GM23248 (cell line): ENCODE results near the gene GCNT2. TPM values are rescaled to one million over a fixed set of nuclear protein-coding genes. Genes with fewer than 3 reads are reported as not detected.
A peak's percentile ranks its signal among the peaks of the same experiment; 100 is the strongest.
"Not testable (repeated sequence)": the region's sequence is repeated elsewhere in the genome, so short reads cannot be mapped to it uniquely, and the experiment has no call there.

ENCODE experiments used
- DNase-seq: peaks from one replicate; pipeline ENCODE4 v3.0.0-alpha.2; 2015
- H2AFZ ChIP-seq: fragments of 200-600 bp; sonication (generic); 2 replicates; pipeline ENCODE4 v1.6.1; 2016; ENCODE audit warnings: antibody characterized with exemption
- H3F3A ChIP-seq: fragments of 200-600 bp; sonication (generic); 2 replicates; pipeline ENCODE4 v1.6.1; 2016; ENCODE audit warnings: mild to moderate bottlenecking, antibody characterized with exemption, mixed run types; ENCODE audit not compliant: insufficient read depth
- H3K27ac ChIP-seq: fragments of 200-600 bp; sonication (generic); 2 replicates; pipeline ENCODE4 v1.5.1; 2016; ENCODE audit warnings: mild to moderate bottlenecking
- H3K27me3 ChIP-seq: fragments of 200-600 bp; sonication (generic); replicated peaks from 2 replicates; pipeline ENCODE4 v1.6.1; 2016; ENCODE audit warnings: mild to moderate bottlenecking; ENCODE audit not compliant: insufficient read depth
- H3K36me3 ChIP-seq: fragments of 200-600 bp; sonication (generic); 2 replicates; pipeline ENCODE4 v1.6.1; 2016; ENCODE audit warnings: low read depth, mild to moderate bottlenecking
- H3K4me1 ChIP-seq: fragments of 200-600 bp; sonication (generic); 2 replicates; pipeline ENCODE4 v1.6.1; 2016; ENCODE audit warnings: mild to moderate bottlenecking; ENCODE audit not compliant: insufficient read depth
- H3K4me2 ChIP-seq: fragments of 200-600 bp; sonication (generic); one replicate; pipeline ENCODE4 v1.6.1; 2016; ENCODE audit warnings: mild to moderate bottlenecking; ENCODE audit not compliant: unreplicated experiment
- H3K4me3 ChIP-seq: fragments of 200-600 bp; sonication (generic); 2 replicates; pipeline ENCODE4 v1.5.1; 2016; ENCODE audit warnings: mild to moderate bottlenecking
- H3K79me2 ChIP-seq: fragments of 200-600 bp; sonication (generic); 2 replicates; pipeline ENCODE4 v1.6.1; 2016; ENCODE audit warnings: mild to moderate bottlenecking; ENCODE audit not compliant: insufficient read depth
- H3K9ac ChIP-seq: fragments of 200-600 bp; sonication (generic); 2 replicates; pipeline ENCODE4 v1.6.1; 2016; ENCODE audit warnings: mild to moderate bottlenecking
- H3K9me2 ChIP-seq: fragments of 200-600 bp; sonication (generic); 2 replicates; pipeline ENCODE4 v1.6.1; 2016; ENCODE audit warnings: mixed run types, mild to moderate bottlenecking, moderate library complexity; ENCODE audit not compliant: insufficient read depth
- H3K9me3 ChIP-seq: fragments of 200-600 bp; sonication (generic); one replicate; pipeline ENCODE4 v1.6.1; 2017; ENCODE audit warnings: low read depth
- H4K20me1 ChIP-seq: fragments of 200-600 bp; sonication (generic); 2 replicates; pipeline ENCODE4 v1.6.0; 2016; ENCODE audit not compliant: insufficient read depth
- EZH2 ChIP-seq: fragments of 200-600 bp; sonication (generic); IDR thresholded peaks from 2 replicates; pipeline ENCODE4 v1.6.1; 2018; ENCODE audit warnings: antibody characterized with exemption, mild to moderate bottlenecking; ENCODE audit not compliant: insufficient read depth, poor library complexity, severe bottlenecking
- EZH2phosphoT487 ChIP-seq: fragments of 200-600 bp; sonication (generic); IDR thresholded peaks from 2 replicates; pipeline ENCODE4 v1.6.1; 2018; ENCODE audit warnings: antibody characterized with exemption, moderate library complexity, mild to moderate bottlenecking, low read depth; ENCODE audit not compliant: insufficient read depth
- whole genome bisulfite sequencing, 2 experiments: methylation state at CpG; one replicate each; pipeline ENCODE4 v1.1.6; 2015 to 2017; ENCODE audit warnings: low lambda C conversion rate in 2 of 2, low coverage in 1 of 2; ENCODE audit errors: missing lambda C conversion rate in 2 of 2; 5-methylcytosine and 5-hydroxymethylcytosine counted together
- in situ Hi-C: fragments of 300-500 bp; cut with MboI; formaldehyde crosslinking; loops from 2 replicates; pipeline ENCODE4 v1.15.0; 2020
- polyA plus RNA-seq: library from polyadenylated mRNA; unstranded; fragments of >200 nt; fragmentation: Nextera tagmentation; extraction: Ambion mirVana; gene quantifications from 2 replicates; pipeline ENCODE4 v1.2.1, GENCODE V29; 2016
- total RNA-seq: library from RNA; depleted of rRNA; stranded (reverse); fragments of >200 nt; shearing (Covaris generic); gene quantifications from 2 replicates; pipeline ENCODE4 v1.2.3, GENCODE V29; 2014

The GCNT2 gene
- total and polyA plus RNA-seq, 2 experiments from 2014 or later = not detected

GRCh38 chr6:10487668-10488327 is 33.4 kb upstream of the GCNT2 start:
- Histone ChIP-seq H3K4me3 (no peak overlapping the region), H3K4me1 (no peaks in the 10 kb centered on the region), H3K9me3 (no peaks in the 10 kb centered on the region), H4K20me1 (no peaks in the 10 kb centered on the region), H2AFZ (no peak overlapping the region), H3F3A (no peaks in the 10 kb centered on the region), H3K9me2 (no peaks in the 10 kb centered on the region), H3K27me3 (no peaks in the 10 kb centered on the region), H3K4me2 (no peak overlapping the region), H3K9ac (no peak overlapping the region), H3K36me3 (no peaks in the 10 kb centered on the region), H3K27ac (no peak overlapping the region), H3K79me2 (no peaks in the 10 kb centered on the region)
- WGBS, 2 experiments = 36 to 56% methylated on average over 41 to 42 of the region's 44 CpGs
- no peak for DNase-seq
- in situ Hi-C loops = no loop called here
- no peak for TF ChIP-seq EZH2
- no peak for TF ChIP-seq EZH2phosphoT487

GRCh38 chr6:10491463-10491862 is 29.7 kb upstream of the GCNT2 start:
- H4K20me1 ChIP-seq = no peaks in the 10 kb centered on the region
- H3K79me2 ChIP-seq = no peaks in the 10 kb centered on the region
- H3K27ac ChIP-seq = no peak overlapping the region
- no peaks in the 10 kb centered on the region; the same call in 1 of the 2 replicates for H3K27me3 ChIP-seq
- H3K9me3 ChIP-seq = no peaks in the 10 kb centered on the region
- no peaks in the 10 kb centered on the region for H3K9me2 ChIP-seq
- in situ Hi-C loops = no loop called here
- no peak for DNase-seq
- TF ChIP-seq EZH2phosphoT487 (no peak), EZH2 (no peak)
- 78 to 82% methylated on average over 23 to 32 of the region's 32 CpGs for WGBS, 2 experiments
- no peak overlapping the region for H2AFZ ChIP-seq
- H3K4me2 ChIP-seq = no peak overlapping the region
- H3F3A ChIP-seq = no peaks in the 10 kb centered on the region
- no peaks in the 10 kb centered on the region for H3K36me3 ChIP-seq
- no peak overlapping the region for H3K9ac ChIP-seq
- no peaks in the 10 kb centered on the region for H3K4me1 ChIP-seq
- no peak overlapping the region for H3K4me3 ChIP-seq

DNA sequence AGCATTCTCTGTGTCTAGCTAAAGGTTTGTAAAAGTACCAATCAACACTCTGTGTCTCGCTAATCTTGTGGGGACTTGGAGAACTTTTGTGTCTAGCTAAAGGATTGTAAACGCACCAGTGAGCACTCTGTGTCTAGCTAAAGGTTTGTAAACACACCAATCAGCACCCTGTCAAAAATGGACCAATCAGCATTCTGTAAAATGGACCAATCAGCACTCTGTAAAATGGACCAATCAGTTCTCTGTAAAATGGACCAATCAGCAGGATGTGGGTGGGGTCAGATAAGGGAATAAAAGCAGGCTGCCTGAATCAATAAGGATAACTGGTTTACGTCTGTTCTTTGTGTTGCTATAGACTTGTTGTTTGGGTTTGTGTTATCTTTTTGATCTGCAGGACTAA is 29.2 kb upstream of the GCNT2 start:
- in situ Hi-C loops = not testable (repeated sequence)

DNA sequence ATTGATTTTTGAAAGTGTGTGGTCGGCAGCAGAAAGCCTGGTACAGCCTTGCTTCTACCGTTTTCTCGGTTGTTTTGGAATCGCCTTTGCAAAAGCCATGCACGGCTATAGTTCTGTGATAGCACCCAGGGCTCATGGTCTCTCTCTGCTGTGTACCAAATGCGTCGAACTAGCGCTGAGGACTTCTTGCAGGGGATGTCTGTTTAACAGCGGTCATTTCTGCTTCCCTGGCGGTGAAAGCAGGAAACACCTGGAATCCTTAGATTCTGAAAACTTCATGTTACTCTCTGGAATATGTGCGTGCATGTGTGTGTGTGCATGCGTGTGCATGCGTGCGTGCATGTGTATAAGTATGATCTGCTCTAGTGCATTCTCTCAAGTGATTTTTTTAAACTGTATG is 26.1 kb upstream of the GCNT2 start:
- H3K4me1 ChIP-seq = no peaks in the 10 kb centered on the region
- no peaks in the 10 kb centered on the region for H3K79me2 ChIP-seq
- H3K4me2 ChIP-seq = no peak overlapping the region
- in situ Hi-C loops = no loop called here
- H3K9ac ChIP-seq = no peak overlapping the region
- DNase-seq = peak; percentile 9
- H3K27ac ChIP-seq = no peak overlapping the region
- H2AFZ ChIP-seq = no peak overlapping the region
- H3K9me3 ChIP-seq = no peaks in the 10 kb centered on the region
- no peak overlapping the region for H3K4me3 ChIP-seq
- no peaks in the 10 kb centered on the region for H3K36me3 ChIP-seq
- TF ChIP-seq EZH2phosphoT487 (no peak), EZH2 (no peak)
- H3K27me3 ChIP-seq = no peaks in the 10 kb centered on the region; the same call in 1 of the 2 replicates
- no peaks in the 10 kb centered on the region for H4K20me1 ChIP-seq
- WGBS, 2 experiments = 3% methylated on average over 14 of the region's 14 CpGs
- no peaks in the 10 kb centered on the region for H3K9me2 ChIP-seq
- H3F3A ChIP-seq = no peaks in the 10 kb centered on the region

More for the DNA sequence above, 29.2 kb upstream of the GCNT2 start:
- not testable (repeated sequence) for H3K27ac ChIP-seq, H4K20me1 ChIP-seq, H3K9me2 ChIP-seq, DNase-seq, H3K4me3 ChIP-seq, H3K36me3 ChIP-seq, H3K9ac ChIP-seq, H3K4me2 ChIP-seq, H3K9me3 ChIP-seq, H2AFZ ChIP-seq, H3K4me1 ChIP-seq, H3K79me2 ChIP-seq, H3K27me3 ChIP-seq, H3F3A ChIP-seq
- WGBS, 2 experiments = 65 to 72% methylated on average over 3 of the region's 3 CpGs

DNA sequence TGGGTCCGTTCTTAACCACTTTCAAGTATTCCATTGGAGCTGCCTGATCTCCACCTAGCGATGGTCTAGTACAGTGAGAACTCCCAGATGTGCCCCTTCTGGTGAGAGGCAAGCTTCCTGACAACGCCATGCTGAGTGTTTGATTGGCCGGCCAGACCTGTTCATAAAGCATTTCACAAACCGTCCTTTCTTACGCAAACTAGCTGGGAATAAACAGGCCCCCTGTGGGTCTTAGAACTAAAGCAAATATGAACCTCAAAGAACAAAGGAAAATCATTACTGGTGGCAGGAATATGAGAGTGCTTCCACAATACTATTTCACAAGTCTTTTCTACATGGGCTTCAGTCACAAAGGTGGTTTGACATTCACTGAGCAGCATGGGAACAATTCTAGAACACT is 15.6 kb upstream of the GCNT2 start:
- Histone ChIP-seq H3K4me1 (no peaks in the 10 kb centered on the region), H3K36me3 (no peaks in the 10 kb centered on the region), H3K27me3 (no peaks in the 10 kb centered on the region), H4K20me1 (no peaks in the 10 kb centered on the region), H3K9me3 (no peaks in the 10 kb centered on the region), H3F3A (no peaks in the 10 kb centered on the region), H3K4me3 (no peak overlapping the region), H3K9ac (no peak overlapping the region), H3K27ac (no peak overlapping the region), H2AFZ (no peak overlapping the region), H3K79me2 (no peaks in the 10 kb centered on the region), H3K4me2 (no peak overlapping the region), H3K9me2 (no peaks in the 10 kb centered on the region)
- in situ Hi-C loops = no loop called here
- 35 to 43% methylated on average over 6 of the region's 6 CpGs for WGBS, 2 experiments
- TF ChIP-seq EZH2 = no peak
- TF ChIP-seq EZH2phosphoT487 = no peak
- DNase-seq = no peak
